Mammary epithelial cell (primary cell): Measurements from ENCODE around the gene MRPL24.

Experiments
- CTCF ChIP-seq, 2 donors: IDR thresholded peaks in 1 of 2; conservative IDR thresholded peaks in 1 of 2; 2 replicates each; pipeline ENCODE4 v1.5.1; 2011 to 2012; ENCODE audit warnings: inconsistent platforms in 2 of 2, low read length in 2 of 2, mild to moderate bottlenecking in 2 of 2, control low read depth in 1 of 2, low read depth in 1 of 2; ENCODE audit not compliant: insufficient read depth in 1 of 2; ENCODE audit errors: extremely low read depth in 1 of 2
- EZH2 ChIP-seq: IDR thresholded peaks from 2 replicates; pipeline ENCODE4 v1.6.1; 2012; ENCODE audit warnings: low read length, inconsistent platforms, borderline replicate concordance

DNA sequence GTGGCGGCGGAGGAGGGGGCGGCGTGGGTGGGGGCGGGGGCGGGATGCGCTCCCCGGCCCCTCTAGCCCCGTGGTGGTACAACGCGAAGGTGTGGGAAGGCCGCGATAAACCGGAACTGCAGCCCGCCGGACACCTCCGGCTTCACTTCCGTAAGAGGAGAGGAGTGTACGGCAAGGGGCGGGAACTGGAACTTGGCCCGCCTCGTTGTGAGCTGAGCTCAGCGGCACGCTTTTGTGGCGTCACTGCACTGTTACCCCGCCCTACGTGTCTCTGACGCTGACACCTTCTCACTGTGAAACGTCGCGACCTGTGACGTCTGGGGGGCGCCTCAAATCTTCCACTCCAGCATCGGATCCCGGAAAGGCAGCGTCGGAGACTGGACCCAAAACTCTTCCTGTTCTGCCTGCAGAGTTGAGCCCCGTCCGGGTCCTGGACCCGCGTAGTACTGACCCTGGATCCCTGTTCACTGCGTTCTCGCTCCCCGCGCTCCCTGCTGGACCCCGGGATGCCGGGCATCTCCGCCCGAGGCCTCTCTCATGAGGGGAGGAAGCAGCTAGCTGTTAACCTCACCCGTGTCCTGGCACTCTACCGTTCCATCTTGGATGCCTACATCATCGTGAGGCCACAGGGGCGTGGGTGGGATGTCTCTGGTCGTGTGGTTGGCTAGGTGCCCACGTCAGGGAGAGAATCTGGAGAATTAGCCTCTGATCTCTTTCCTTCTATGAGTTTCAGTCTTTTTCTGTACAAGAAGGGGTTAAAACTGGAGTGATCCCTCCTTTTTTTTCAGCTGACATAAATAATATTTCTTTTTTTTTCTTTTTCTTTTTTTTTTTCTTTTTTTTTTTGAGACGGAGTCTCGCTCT is 12.1 kb downstream of the MRPL24 start, which contains the start of gene ISG20L2:
- no peak for TF ChIP-seq CTCF (conservative IDR thresholded peaks at IDR 0.05 in 1 of 2, IDR thresholded peaks at IDR 0.05 in 1 of 2; ENCODE audit: extremely low read depth in 1 of 2, insufficient read depth in 1 of 2, low read depth in 1 of 2, low read length in 2 of 2)
- no peak for TF ChIP-seq EZH2
